HCT116 (cell line): Measurements from ENCODE around the gene TMEM198. TPM values are rescaled to one million over a fixed set of nuclear protein-coding genes. Genes with fewer than 3 reads are reported as not detected.

ENCODE experiments used
- ATAC-seq: fragments of 200-7000 bp; cut with Tn5 transposase; 2 replicates; pipeline ENCODE4 v1.9.1; 2020; ENCODE audit warnings: mild to moderate bottlenecking, moderate library complexity
- BruUV-seq: library from RNA; stranded (reverse); fragments of 400-500 nt; replicated peaks from 2 replicates; lab custom pipeline; 2021; lab: Mats Ljungman, UMichigan
- CTCF ChIA-PET: fragments of 300-600 bp; sonication (Branson Sonifier 250); formaldehyde crosslinking; loops from one replicate; lab custom pipeline; 2021; ENCODE audit warnings: antibody characterized with exemption; lab: Charles Lee
- POLR2A ChIA-PET: fragments of 300-600, 350-600 bp; sonication (Branson Sonifier 250); formaldehyde crosslinking; loops from one replicate; lab custom pipeline; 2021; ENCODE audit warnings: antibody characterized with exemption; lab: Charles Lee
- RAD21 ChIA-PET, 2 experiments: fragments of 300-600 bp; sonication (Branson Sonifier 250); formaldehyde crosslinking; loops; one replicate each; lab custom pipeline; 2023; ENCODE audit warnings: low total read pairs in 2 of 2; ENCODE audit not compliant: uncharacterized antibody in 2 of 2, unreplicated experiment in 2 of 2, low non-redundant PET in 1 of 2; lab: Charles Lee
- DNase-seq: peaks from one replicate; pipeline ENCODE4 v3.0.0-alpha.2; 2010; ENCODE audit warnings: low read depth, low spot score
- H2AFZ ChIP-seq: fragments of 200-600 bp; shearing (Covaris generic), sonication (generic); 2 replicates; pipeline ENCODE4 v1.6.1; 2017; ENCODE audit warnings: low read depth, mixed run types, mixed read lengths, antibody characterized with exemption, low read length; ENCODE audit not compliant: poor library complexity, severe bottlenecking
- H3K27ac ChIP-seq: 2 replicates; pipeline ENCODE4 v1.5.1; 2012; ENCODE audit warnings: low read depth, low read length
- H3K27me3 ChIP-seq: fragments of 200-600 bp; sonication (generic); 2 replicates; pipeline ENCODE4 v1.6.1; 2016; ENCODE audit warnings: mixed run types, low read length, mixed read lengths; ENCODE audit not compliant: insufficient read depth
- H3K36me3 ChIP-seq, 2 experiments: fragments of 200-500 bp in 1 of 2; fragments of 200-600 bp in 1 of 2; sonication (Bioruptor generic) in 1 of 2; sonication (generic) in 1 of 2; 2 replicates each; pipeline versions ENCODE4 v1.5.1 to v1.6.1; 2014 to 2016; ENCODE audit warnings: low read length in 2 of 2, inconsistent platforms in 1 of 2, mixed read lengths in 1 of 2, mixed run types in 1 of 2; ENCODE audit not compliant: insufficient read depth in 2 of 2, control insufficient read depth in 1 of 2
- H3K4me1 ChIP-seq, 2 experiments: fragments of 200-600 bp in 1 of 2; sonication (generic) in 1 of 2; 2 replicates each; pipeline versions ENCODE4 v1.5.1 to v1.6.1; 2012 to 2017; ENCODE audit warnings: low read length in 2 of 2, inconsistent platforms in 1 of 2, mild to moderate bottlenecking in 1 of 2, mixed read lengths in 1 of 2, mixed run types in 1 of 2, moderate library complexity in 1 of 2; ENCODE audit not compliant: insufficient read depth in 2 of 2, control insufficient read depth in 1 of 2
- H3K4me2 ChIP-seq: fragments of 200-600 bp; sonication (generic); 2 replicates; pipeline ENCODE4 v1.6.1; 2017; ENCODE audit warnings: mixed run types, low read length, mixed read lengths
- H3K4me3 ChIP-seq, 2 experiments: fragments of 200-600 bp in 1 of 2; sonication (generic) in 1 of 2; replicated peaks in 1 of 2; 2 replicates each; pipeline ENCODE4 v1.5.1; 2011 to 2016; ENCODE audit warnings: low read length in 2 of 2, control low read depth in 1 of 2, low read depth in 1 of 2, mild to moderate bottlenecking in 1 of 2, mixed read lengths in 1 of 2, mixed run types in 1 of 2
- H3K79me2 ChIP-seq: fragments of 200-600 bp; sonication (generic); 2 replicates; pipeline ENCODE4 v1.6.1; 2017; ENCODE audit warnings: mild to moderate bottlenecking, mixed run types, low read length, moderate library complexity, mixed read lengths; ENCODE audit not compliant: insufficient read depth
- H3K9ac ChIP-seq: fragments of 200-600 bp; sonication (generic); 2 replicates; pipeline ENCODE4 v1.6.1; 2016; ENCODE audit warnings: low read length, mixed read lengths
- H3K9me2 ChIP-seq: fragments of 200-600 bp; sonication (generic), shearing (Covaris generic); 2 replicates; pipeline ENCODE4 v1.6.1; 2017; ENCODE audit warnings: mixed run types, mild to moderate bottlenecking, moderate library complexity; ENCODE audit not compliant: insufficient read depth
- H3K9me3 ChIP-seq, 2 experiments: fragments of 200-500 bp in 1 of 2; fragments of 200-600 bp in 1 of 2; sonication (Bioruptor generic) in 1 of 2; sonication (generic) in 1 of 2; 2 replicates each; pipeline ENCODE4 v1.6.1; 2014 to 2017; ENCODE audit warnings: low read length in 2 of 2, mixed read lengths in 2 of 2, inconsistent platforms in 1 of 2, low read depth in 1 of 2, mild to moderate bottlenecking in 1 of 2, mixed run types in 1 of 2, moderate library complexity in 1 of 2; ENCODE audit not compliant: control insufficient read depth in 1 of 2, insufficient read depth in 1 of 2
- H4K20me1 ChIP-seq: fragments of 200-600 bp; sonication (generic), shearing (Covaris generic); 2 replicates; pipeline ENCODE4 v1.6.1; 2017; ENCODE audit warnings: mixed run types, mild to moderate bottlenecking, moderate library complexity; ENCODE audit not compliant: insufficient read depth
- ATF3 ChIP-seq: IDR thresholded peaks from 2 replicates; pipeline ENCODE4 v1.6.1; 2012
- CBX3 ChIP-seq: IDR thresholded peaks from 2 replicates; pipeline ENCODE4 v1.6.1; 2012; ENCODE audit warnings: low read depth
- CEBPB ChIP-seq: IDR thresholded peaks from 2 replicates; pipeline ENCODE4 v1.6.1; 2012; ENCODE audit warnings: low read depth
- EGR1 ChIP-seq: IDR thresholded peaks from 2 replicates; pipeline ENCODE4 v1.6.1; 2012; ENCODE audit warnings: low read depth
- ELF1 ChIP-seq: IDR thresholded peaks from 2 replicates; pipeline ENCODE4 v1.6.1; 2012; ENCODE audit warnings: low read depth, borderline replicate concordance
- EZH2 ChIP-seq: fragments of 200-600 bp; sonication (generic); IDR thresholded peaks from 2 replicates; pipeline ENCODE4 v1.6.1; 2017; ENCODE audit warnings: antibody characterized with exemption, mixed run types
- EZH2phosphoT487 ChIP-seq: fragments of 200-600 bp; IDR thresholded peaks from 2 replicates; pipeline ENCODE4 v1.6.1; 2018; ENCODE audit warnings: antibody characterized with exemption, borderline replicate concordance
- FOSL1 ChIP-seq: IDR thresholded peaks from 2 replicates; pipeline ENCODE4 v1.6.1; 2012; ENCODE audit warnings: low read depth
- JUND ChIP-seq: IDR thresholded peaks from 2 replicates; pipeline ENCODE4 v1.6.1; 2012
- POLR2A ChIP-seq: IDR thresholded peaks from 2 replicates; pipeline ENCODE4 v1.7.0; 2011; ENCODE audit warnings: borderline replicate concordance; ENCODE audit not compliant: insufficient read depth, insufficient read length; ENCODE audit errors: extremely low read depth
- POLR2AphosphoS5 ChIP-seq: IDR thresholded peaks from 2 replicates; pipeline ENCODE4 v1.6.1; 2011; ENCODE audit warnings: mild to moderate bottlenecking, low read depth, low read length, moderate library complexity
- SP1 ChIP-seq: IDR thresholded peaks from 2 replicates; pipeline ENCODE4 v1.6.1; 2012; ENCODE audit warnings: low read depth
- SRF ChIP-seq: IDR thresholded peaks from 2 replicates; pipeline ENCODE4 v1.6.1; 2012; ENCODE audit warnings: low read depth
- TCF7L2 ChIP-seq: IDR thresholded peaks from 2 replicates; pipeline ENCODE4 v1.7.0; 2011; ENCODE audit warnings: borderline replicate concordance, inconsistent platforms; ENCODE audit not compliant: insufficient read depth, insufficient read length; ENCODE audit errors: extremely low read depth
- YY1 ChIP-seq: IDR thresholded peaks from 2 replicates; pipeline ENCODE4 v1.6.1; 2011; ENCODE audit warnings: low read length, low read depth, moderate library complexity, mild to moderate bottlenecking; ENCODE audit not compliant: insufficient replicate concordance; ENCODE audit errors: extremely low read depth
- ZBTB33 ChIP-seq: IDR thresholded peaks from 2 replicates; pipeline ENCODE4 v1.6.1; 2011; ENCODE audit warnings: mild to moderate bottlenecking, low read length, moderate library complexity; ENCODE audit not compliant: insufficient replicate concordance; ENCODE audit errors: extremely low read depth
- ZFX ChIP-seq: fragments of 450-650 bp; IDR thresholded peaks from 2 replicates; pipeline ENCODE4 v1.6.1; 2017
- intact Hi-C: fragments of 100-400 bp; cut with micrococcal nuclease; formaldehyde crosslinking; loops from 2 replicates; pipeline ENCODE4 v1.10.0; 2022
- total RNA-seq: library from RNA; stranded (reverse); gene quantifications from one replicate; pipeline ENCODE4 v1.2.1, GENCODE V29; 2021; ENCODE audit not compliant: unreplicated experiment
- TF ChIP-seq, protein P1 (sequence below): IDR thresholded peaks from 2 replicates; pipeline ENCODE4 v1.6.1; 2012
- TF ChIP-seq, protein P2 (sequence below): IDR thresholded peaks from 2 replicates; pipeline ENCODE4 v1.6.1; 2012; ENCODE audit warnings: low read depth

Gene TMEM198
- total RNA-seq, 1 experiment from 2014 or later, result 2.1 TPM

GRCh38 chr2:219565130-219566080 is 21.6 kb downstream of the TMEM198 start:
- POLR2A ChIA-PET, result no interaction called here
- RAD21 ChIA-PET, result no interaction called here
- TF ChIP-seq ZBTB33, result no peak
- no peak for TF ChIP-seq ELF1
- TF ChIP-seq JUND, result no peak
- TF ChIP-seq, protein P1, sequence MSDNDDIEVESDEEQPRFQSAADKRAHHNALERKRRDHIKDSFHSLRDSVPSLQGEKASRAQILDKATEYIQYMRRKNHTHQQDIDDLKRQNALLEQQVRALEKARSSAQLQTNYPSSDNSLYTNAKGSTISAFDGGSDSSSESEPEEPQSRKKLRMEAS, result no peak
- TF ChIP-seq CBX3, result no peak
- TF ChIP-seq CEBPB, result no peak
- TF ChIP-seq EZH2phosphoT487, result no peak
- TF ChIP-seq EGR1, result no peak
- TF ChIP-seq TCF7L2, result no peak
- TF ChIP-seq, protein P2, sequence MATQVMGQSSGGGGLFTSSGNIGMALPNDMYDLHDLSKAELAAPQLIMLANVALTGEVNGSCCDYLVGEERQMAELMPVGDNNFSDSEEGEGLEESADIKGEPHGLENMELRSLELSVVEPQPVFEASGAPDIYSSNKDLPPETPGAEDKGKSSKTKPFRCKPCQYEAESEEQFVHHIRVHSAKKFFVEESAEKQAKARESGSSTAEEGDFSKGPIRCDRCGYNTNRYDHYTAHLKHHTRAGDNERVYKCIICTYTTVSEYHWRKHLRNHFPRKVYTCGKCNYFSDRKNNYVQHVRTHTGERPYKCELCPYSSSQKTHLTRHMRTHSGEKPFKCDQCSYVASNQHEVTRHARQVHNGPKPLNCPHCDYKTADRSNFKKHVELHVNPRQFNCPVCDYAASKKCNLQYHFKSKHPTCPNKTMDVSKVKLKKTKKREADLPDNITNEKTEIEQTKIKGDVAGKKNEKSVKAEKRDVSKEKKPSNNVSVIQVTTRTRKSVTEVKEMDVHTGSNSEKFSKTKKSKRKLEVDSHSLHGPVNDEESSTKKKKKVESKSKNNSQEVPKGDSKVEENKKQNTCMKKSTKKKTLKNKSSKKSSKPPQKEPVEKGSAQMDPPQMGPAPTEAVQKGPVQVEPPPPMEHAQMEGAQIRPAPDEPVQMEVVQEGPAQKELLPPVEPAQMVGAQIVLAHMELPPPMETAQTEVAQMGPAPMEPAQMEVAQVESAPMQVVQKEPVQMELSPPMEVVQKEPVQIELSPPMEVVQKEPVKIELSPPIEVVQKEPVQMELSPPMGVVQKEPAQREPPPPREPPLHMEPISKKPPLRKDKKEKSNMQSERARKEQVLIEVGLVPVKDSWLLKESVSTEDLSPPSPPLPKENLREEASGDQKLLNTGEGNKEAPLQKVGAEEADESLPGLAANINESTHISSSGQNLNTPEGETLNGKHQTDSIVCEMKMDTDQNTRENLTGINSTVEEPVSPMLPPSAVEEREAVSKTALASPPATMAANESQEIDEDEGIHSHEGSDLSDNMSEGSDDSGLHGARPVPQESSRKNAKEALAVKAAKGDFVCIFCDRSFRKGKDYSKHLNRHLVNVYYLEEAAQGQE, result no peak
- no peak for TF ChIP-seq FOSL1
- TF ChIP-seq POLR2A, result no peak
- no peak for TF ChIP-seq SRF
- TF ChIP-seq POLR2AphosphoS5, result no peak
- TF ChIP-seq ZFX, result no peak
- no peak for TF ChIP-seq SP1
- TF ChIP-seq YY1, result no peak
- TF ChIP-seq EZH2, result no peak
- no peak for TF ChIP-seq ATF3

More at GRCh38 chr2:219565130-219566080, 21.6 kb downstream of the TMEM198 start:
- no TSS peak for BruUV-seq
- no peaks in the 10 kb centered on the region for H3K9me2 ChIP-seq
- no peaks in the 10 kb centered on the region for H4K20me1 ChIP-seq
- no peak overlapping the region for H3K27ac ChIP-seq
- DNase-seq (no peak), ATAC-seq (no peak)
- no peaks in the 10 kb centered on the region for H3K79me2 ChIP-seq
- no peaks in the 10 kb centered on the region for H3K36me3 ChIP-seq
- no peaks in the 10 kb centered on the region for H3K27me3 ChIP-seq
- H3K9ac ChIP-seq, result no peak overlapping the region
- intact Hi-C loops, result no loop called here
- CTCF ChIA-PET, result no interaction called here
- no peaks in the 10 kb centered on the region for H3K4me1 ChIP-seq
- no peak overlapping the region for H3K4me3 ChIP-seq
- H2AFZ ChIP-seq, result no peak overlapping the region
- no peaks in the 10 kb centered on the region for H3K9me3 ChIP-seq
- H3K4me2 ChIP-seq, result no peak overlapping the region
